NCI-H146 (cell line): Measurements from ENCODE around the gene EDIL3.
"Not testable (repeated sequence)": the region's sequence is repeated elsewhere in the genome, so short reads cannot be mapped to it uniquely, and the experiment has no call there.

Experiments
- DNase-seq: peaks from one replicate; lab custom pipeline; 2025; lab: John Stamatoyannopoulos, UW

The EDIL3 gene

DNA sequence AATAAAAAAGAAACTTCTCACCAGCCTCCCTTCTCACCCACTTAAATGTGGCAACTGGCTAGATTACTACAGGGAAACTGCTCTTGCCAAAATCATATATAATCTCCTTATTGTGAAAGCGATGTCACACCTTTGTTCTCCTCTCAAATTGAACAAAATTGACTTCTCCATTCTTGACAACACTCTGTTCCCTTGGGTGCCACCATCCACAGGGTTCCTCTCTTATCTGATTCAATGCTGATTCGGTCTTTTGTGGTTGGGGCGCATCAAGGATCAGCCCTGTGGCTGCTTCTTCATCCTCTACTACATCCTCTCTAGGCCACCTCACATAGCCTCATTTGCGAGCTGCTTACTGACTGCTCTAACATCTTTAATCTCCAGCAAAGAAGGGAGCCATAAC, 86.1 kb downstream of the EDIL3 start:
- no peak for DNase-seq

DNA sequence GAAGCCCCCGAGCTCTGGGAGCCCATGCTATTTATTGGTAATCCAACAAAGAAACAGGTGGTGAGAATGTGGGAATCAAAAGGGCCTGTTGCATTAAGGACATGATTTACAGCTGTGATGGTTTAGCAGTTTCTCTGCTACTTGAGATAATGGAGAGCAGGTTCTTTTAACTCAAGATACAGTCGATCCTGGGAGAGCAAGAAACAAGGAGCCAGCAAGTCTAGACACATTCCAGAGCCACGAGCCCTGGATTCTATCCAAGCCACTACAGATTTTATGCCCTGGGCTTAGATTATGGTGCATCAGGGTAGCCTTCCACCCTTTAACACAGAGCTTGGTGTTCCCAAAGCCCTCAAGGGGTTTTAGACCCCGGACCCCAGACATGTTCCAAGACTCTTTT, 87.0 kb downstream of the EDIL3 start:
- not testable (repeated sequence) for DNase-seq

DNA sequence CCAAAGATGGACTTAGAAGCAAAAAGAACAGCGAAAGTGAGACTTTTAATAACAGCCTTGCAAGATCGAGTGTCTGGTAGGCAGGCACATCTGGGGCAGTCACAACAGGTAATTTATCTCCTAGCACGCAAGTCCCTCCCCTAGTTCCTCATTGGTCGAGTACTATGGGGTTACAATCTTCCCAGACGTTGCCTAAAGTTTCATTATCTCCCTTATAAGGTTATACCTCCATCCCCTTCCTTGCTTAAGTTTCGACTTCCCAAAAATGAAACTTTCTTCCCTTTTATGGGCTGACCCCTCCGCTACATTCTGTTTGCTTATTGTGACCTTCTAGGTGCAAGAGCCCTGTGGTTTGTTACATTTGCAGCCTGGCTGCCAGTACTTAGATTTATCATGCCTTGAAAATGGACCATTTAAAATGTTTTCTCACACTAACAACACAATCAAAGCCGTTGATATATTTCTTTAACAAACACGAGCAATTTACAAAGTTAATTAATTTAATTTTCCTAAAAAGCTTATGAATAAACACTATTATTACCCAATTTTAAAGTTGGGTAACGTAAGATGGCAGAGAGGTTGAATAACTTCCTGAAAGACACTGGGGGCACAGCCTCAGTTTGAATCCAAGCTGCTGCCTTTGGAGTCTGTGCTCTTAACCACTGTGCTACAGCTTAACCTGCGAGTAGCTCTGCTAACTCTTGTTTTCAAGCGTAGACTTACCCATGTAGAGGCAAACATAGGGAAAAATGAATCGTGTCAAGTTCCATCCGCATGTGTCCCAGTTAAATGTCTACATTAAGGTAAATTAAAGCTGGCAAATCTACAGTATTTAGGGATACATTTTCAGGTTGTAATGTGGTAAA, 91.7 kb downstream of the EDIL3 start:
- DNase-seq = no peak

DNA sequence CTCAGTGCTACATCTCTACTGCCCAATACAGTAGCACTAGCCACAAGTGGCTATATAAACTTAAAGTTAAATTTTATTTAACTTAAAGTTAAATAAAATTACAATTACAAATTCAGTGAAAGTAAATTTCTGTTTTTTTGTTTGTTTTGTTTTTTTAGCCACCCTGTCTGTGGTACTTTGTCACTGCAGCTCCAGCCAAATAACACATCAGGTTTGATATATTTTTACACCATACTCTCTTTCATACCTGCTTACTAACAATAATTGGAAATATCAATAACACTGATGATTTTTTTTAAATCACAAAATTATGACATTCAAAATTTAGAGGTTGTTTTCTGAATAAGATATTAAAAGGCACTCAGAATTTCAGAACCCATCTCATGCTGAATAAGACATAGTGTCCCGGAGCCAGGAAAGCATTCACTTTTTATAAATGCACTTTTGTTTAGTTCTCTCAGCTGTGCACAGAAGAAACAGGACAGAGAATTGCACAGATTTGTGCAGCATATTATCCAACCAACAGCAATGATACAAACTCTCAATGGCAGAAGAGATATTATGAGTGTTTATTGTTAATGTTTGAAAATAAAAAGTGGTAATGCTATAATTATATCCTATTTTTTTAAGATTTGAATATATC, 92.6 kb downstream of the EDIL3 start:
- no peak for DNase-seq

DNA sequence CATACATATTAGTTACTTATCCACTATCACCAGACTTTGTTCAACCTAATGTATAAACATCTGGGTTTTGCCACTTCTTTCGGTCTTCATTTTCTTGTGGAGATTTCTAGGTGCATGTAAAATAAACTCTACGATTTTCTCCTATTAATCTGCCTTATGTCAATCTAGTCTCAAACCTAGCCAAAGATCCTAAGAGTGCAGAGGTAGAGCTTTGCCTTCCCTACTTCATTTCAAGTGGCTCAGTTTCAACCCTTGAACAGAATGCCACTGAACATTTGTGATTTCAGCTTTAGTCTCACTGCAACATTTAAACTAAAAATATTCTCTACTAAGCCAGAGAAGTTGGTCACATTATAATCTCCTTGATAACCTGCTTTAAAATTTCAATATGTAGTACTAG, 94.0 kb downstream of the EDIL3 start:
- no peak for DNase-seq

DNA sequence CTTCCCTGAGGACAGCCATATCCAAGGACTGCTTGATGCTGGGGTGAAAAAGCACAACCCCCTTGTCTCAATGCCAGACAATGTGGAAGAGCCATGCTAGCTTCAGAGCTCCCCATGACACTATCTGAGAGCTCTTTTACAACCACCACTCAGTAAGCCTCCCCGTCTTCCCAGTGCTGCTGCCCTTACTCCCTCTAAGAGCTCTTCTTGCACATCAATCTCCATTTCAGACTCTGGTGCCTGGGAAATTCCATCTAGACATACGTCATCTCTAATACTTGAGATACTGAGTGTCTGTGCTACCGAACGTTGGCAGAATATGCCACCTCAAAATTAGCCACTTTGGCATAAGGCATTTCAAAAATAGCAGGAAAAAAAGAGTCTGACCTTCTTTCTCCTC, 94.5 kb downstream of the EDIL3 start:
- DNase-seq = no peak

DNA sequence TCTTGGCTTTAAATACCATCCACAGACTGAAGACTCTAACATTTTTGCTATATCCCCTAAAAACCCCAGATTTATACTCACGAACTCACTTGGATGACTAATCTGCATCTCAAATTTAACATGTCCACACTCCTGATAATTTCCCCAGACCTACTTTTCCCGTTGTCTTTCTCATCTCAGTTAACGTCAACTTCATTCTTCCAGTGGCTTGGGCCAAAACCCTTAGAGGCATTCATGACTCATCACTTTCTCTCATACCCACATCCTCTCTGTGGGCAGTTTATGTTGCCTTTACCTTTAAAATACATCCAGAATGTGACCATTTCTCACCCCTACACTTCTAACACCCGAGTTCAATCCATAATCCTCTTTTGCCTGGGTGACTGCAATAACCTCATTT, 96.7 kb downstream of the EDIL3 start:
- no peak for DNase-seq

DNA sequence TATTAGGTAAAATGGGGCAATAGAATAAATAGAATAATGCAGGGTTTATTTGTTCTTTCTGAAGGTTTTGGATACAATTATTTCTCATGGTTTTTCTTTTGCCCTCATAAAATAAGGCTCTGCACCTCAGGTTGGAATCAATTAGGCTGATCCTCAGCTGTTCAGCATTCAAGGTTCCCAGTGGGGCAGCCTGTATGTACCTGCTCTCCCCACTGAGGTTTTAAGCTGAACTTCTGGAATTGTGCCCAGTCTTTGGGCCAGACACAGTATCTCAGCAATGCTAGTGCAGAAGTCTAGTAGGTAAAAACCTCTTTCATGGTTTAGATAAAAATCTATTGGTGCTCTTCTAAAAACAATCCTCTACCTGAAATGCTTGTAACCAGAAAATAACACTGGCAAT, 98.0 kb downstream of the EDIL3 start:
- DNase-seq = no peak

DNA sequence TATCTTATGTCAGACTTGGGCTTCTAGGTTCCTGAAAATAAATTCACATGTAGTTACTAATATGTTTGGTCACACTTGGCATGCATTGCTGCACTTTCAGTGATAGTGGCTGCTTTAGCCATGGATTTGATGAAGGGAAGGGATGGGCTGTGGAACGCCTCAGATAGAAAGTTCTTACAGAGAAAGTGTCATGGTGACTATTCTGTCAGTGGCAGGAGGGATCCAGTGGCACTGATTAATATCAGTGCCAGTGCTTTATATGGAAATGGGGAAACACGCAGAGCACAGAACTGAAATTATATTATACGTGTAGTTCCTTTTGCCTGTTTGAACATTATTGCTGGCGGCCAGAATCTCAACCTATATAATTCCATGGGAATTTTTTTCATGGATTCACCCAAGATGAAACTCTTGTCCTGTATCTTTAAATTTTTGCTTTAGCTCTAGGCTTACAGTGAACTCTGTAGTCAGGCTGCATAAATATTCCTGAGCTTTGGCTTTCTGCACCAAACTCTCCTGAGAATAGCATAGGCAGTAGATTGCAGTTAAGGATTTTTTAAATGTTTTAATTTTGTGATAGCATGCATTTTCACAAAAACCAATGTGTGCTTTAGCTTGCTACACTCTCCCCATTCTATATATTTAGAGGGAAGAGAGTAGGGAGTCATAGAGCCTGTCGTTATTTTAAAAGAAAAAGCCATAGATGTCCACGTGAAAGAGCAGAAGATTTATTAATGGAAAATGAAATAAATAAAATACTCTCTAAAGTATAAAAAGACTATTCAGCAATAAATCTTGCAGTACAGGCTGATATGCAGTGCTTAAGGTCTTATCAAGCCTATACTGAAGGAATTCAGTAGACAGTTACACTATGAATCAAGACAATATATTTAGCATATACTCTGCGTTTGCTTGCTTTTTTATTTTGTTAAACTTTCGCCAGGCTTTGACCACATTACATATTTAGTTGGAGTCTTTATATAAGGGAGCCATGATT, 98.7 kb downstream of the EDIL3 start:
- DNase-seq = no peak

DNA sequence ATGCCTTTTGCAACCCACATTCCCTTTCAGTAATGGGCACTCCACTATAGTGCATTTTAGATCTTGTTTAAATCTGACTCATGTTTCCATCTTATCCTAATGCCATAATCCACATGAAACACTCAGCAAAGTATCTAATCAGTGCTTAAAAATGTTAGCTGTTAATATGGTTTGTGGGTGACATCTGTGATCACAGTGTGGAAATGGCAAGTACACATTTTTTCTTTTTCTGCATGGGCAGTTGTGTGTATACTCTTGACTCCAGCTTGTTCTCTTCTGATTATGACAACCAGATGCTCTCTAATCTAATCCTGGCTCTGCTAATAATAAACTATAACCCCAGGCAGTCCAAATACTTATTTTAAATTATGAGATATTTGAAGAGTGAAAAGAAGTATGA, 103.3 kb downstream of the EDIL3 start:
- no peak for DNase-seq

DNA sequence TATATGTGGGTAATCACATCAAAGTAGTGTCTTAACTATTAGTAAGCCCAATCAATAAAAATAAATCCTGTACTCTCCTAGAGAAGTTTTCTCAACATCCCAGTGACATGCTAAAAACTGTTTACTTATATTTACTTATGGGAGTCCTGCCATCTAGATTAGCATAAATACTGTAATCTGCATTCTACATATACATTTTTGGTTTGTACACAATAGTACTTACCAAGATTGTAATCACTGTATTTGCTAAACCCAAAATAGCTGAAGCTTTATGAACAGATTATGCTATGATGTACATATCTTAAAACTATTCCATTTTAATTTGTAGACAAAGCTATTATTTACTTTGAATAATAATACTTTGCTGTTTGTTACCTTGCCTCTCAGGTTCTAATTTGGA, 105.4 kb downstream of the EDIL3 start:
- no peak for DNase-seq

DNA sequence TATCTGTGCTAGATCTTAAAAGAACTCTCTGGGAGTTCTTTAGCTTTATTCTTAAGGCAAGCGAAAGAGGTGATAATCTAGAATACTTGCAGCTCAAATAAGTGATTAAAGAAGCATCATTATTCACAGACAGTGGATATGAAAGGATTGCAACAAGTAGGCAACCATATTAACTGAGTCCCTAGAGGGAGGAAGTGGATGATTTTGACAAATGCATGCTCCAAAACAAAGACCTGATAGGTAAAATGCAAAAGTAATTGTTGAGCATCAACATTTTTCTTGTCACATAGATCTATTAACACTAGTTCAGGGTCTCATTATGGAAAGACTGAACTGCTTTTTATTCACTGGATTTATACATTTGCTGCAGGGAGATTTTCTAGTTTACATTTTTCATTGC, 109.1 kb downstream of the EDIL3 start:
- DNase-seq = no peak

DNA sequence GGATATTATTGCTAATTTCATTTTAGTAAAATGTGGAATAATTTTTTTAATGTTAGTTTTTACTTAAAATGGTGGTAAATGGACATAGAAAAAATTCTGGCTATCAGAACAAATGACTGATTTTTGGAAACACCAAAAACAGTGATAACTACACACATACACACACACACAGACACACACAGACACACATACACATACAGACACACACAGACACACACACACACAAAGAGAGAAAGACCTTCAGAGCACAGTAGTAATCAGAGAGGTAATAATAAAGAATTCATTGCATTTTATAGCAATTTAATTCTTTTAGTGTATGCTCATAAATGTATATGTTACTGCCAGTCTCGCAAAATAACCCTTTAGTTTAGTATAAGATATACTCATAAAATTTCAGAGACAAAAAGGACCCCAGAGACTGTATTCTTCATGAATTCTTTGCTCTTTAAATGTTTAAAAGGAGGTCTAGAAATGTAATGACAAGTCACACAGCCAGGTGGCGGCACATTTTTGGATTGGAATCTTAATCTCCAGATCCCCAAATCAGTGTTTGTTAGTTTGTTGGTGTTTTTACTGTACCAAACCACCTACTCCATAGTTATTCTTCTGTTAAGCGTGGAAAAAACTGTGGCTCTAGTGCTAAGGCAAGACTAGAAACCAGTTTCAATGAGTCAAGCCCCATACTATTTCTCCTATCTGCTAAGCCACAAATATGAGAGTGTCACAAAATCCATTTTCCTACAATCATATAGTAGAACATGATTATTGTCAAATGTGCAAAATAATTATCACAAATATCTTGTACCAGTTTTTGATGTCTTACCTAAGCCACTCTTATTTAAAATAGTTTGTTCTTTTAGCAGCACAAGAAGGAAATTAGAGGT, 109.9 kb downstream of the EDIL3 start:
- DNase-seq = no peak

DNA sequence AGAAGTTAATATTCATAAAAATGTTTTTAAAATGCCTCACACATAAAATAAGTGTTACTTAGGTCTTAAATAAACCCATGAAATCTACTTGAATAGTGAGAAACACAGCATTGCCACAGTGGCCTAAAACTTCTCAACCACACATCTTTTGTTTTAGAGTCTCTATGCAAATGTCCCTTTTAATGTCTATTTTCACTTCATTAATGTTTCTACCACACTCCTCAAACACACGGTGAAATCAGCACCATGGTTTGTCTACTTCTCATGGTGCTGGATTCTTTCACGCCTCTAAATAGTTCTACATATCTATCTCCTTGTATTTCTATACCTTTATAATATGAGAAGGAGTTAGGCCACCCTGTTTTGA, 111.2 kb downstream of the EDIL3 start:
- no peak for DNase-seq

DNA sequence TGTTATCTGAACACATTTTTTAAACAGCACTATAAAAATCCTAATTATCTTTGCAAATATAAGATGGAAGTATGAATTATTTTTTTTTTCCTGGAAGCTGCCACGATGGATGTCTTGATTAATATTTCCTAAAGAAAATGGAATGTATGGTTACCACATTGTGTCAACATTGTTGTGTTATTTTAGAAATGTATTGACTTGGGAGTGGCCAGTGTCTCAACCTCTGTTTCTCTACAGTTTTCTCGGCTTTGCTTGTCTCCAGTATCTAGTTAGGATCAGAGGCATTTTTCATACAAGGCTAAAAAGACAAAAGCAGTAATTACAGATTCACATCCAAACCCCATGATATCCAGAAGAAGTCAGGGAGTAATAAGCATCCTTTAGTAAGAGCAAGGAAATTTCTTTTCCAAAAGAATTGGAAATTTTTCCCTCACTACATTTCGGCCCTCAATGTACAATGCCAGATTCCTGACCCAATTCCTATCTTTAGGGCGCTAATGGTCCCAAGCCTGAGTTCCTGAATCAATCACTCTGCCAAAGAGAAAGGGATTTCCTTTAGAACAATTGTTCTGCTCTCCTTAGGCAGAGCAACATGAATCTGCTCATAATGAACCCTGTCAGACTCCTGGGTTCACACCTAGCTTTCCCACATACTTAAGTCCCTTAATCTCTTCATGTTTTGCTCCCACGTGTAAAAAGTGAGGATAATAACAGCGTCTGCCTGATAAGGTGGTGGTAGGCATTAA, 111.7 kb downstream of the EDIL3 start:
- DNase-seq = no peak

DNA sequence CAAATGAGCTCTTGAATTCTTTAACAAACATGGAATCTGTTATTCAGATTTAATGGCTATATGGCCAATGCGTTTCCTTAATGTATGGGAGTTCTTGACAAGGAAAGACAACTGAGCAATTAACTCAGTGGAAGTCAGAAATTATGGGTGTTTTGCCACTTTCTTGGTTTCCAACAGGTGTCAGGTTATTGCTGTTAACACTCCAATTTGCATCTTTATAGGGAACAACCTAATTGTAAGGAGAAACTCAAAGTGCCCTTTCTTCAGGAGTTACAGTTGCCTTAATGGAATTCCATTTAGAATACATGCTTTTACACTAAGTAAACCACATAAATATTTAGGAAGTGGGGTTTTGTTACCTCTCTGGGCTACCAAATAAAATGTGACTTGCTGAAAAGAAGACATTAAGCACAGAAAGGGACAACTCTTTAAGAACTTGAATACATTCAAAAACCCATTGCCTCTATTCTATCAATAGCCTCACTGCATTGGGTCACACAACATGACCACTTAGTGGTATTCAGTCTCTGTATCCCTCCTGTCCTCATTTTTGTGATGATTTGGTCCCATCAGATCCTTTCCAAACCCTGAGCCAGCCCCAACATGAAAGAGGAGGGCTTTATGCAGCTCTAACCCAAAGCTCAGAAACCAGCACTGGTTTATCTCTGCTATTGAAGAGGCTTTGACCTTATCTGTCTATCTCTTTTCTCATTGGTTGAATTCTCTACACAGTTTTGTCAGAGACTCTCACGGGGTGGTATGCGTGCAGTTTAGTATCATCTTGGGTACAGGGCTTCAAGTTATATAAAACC, 118.7 kb downstream of the EDIL3 start:
- no peak for DNase-seq

DNA sequence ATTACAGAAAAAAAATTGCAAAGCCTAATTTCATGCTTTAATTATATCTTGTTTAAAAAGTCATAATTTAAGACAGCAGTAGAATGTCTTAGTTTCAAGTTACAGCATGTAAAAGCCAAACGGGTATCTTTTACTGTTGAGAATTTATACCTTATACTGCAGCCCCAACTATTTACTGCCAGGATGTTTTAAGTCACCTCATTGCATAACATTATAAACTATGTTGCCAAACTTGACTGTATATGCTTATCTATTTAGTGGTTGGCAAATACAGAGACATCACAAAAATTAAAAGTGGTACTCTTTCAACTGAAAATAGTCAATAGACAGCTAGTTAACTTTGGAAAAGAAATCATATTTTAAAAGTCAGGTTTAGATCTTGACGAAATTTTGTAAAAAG, 119.5 kb downstream of the EDIL3 start:
- no peak for DNase-seq

DNA sequence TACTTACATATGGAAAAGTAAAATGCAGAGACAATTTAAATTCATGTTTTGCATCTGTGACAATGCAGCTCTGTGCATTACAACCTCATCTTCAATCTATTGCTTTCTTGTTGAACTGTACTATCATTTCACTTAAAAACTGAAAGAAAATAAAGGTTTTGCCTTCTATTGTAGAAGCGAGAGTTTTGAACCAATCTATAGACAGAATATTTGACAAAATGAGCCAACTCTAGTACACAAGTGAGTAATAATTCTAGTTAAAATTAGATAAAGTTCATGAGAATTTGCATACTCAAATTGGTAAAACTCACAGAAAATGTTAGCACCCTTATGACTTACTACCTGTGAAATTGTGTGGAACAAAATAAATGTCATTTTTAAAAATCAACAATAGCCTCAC, 123.7 kb downstream of the EDIL3 start:
- DNase-seq = no peak

DNA sequence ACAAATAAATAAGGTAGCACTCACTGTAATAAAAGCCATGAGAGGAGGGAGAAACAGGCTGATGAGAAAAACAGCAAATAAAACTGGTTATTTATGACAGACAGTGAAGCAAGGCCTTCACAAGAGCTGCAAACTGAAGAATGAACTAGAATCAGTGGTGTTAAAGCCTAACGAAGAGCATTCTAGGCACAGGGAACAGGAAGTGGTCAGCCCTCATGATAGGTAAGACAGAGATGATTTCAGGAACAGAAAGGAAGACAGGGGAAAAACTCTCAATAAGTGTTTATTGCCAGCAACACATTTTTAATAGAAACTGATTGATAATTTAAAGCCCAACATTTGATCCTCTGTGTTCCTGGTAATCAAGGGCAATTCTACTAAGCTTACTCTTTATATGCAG, 124.5 kb downstream of the EDIL3 start:
- DNase-seq = no peak
